HCT116 (cell line): ENCODE results near the gene HNF4A. TPM values are rescaled to one million over a fixed set of nuclear protein-coding genes. Genes with fewer than 3 reads are reported as not detected.

Experiments
- ATAC-seq: fragments of 200-7000 bp; cut with Tn5 transposase; 2 replicates; pipeline ENCODE4 v1.9.1; 2020; ENCODE audit warnings: mild to moderate bottlenecking, moderate library complexity
- BruUV-seq: library from RNA; stranded (reverse); fragments of 400-500 nt; replicated peaks from 2 replicates; lab custom pipeline; 2021; lab: Mats Ljungman, UMichigan
- CTCF ChIA-PET: fragments of 300-600 bp; sonication (Branson Sonifier 250); formaldehyde crosslinking; loops from one replicate; lab custom pipeline; 2021; ENCODE audit warnings: antibody characterized with exemption; lab: Charles Lee
- POLR2A ChIA-PET: fragments of 300-600, 350-600 bp; sonication (Branson Sonifier 250); formaldehyde crosslinking; loops from one replicate; lab custom pipeline; 2021; ENCODE audit warnings: antibody characterized with exemption; lab: Charles Lee
- RAD21 ChIA-PET, 2 experiments: fragments of 300-600 bp; sonication (Branson Sonifier 250); formaldehyde crosslinking; loops; one replicate each; lab custom pipeline; 2023; ENCODE audit warnings: low total read pairs in 2 of 2; ENCODE audit not compliant: uncharacterized antibody in 2 of 2, unreplicated experiment in 2 of 2, low non-redundant PET in 1 of 2; lab: Charles Lee
- DNase-seq: peaks from one replicate; pipeline ENCODE4 v3.0.0-alpha.2; 2010; ENCODE audit warnings: low read depth, low spot score
- H2AFZ ChIP-seq: fragments of 200-600 bp; shearing (Covaris generic), sonication (generic); 2 replicates; pipeline ENCODE4 v1.6.1; 2017; ENCODE audit warnings: low read depth, mixed run types, mixed read lengths, antibody characterized with exemption, low read length; ENCODE audit not compliant: poor library complexity, severe bottlenecking
- H3K27ac ChIP-seq: 2 replicates; pipeline ENCODE4 v1.5.1; 2012; ENCODE audit warnings: low read depth, low read length
- H3K27me3 ChIP-seq: fragments of 200-600 bp; sonication (generic); 2 replicates; pipeline ENCODE4 v1.6.1; 2016; ENCODE audit warnings: mixed run types, low read length, mixed read lengths; ENCODE audit not compliant: insufficient read depth
- H3K36me3 ChIP-seq, 2 experiments: fragments of 200-500 bp in 1 of 2; fragments of 200-600 bp in 1 of 2; sonication (Bioruptor generic) in 1 of 2; sonication (generic) in 1 of 2; 2 replicates each; pipeline versions ENCODE4 v1.5.1 to v1.6.1; 2014 to 2016; ENCODE audit warnings: low read length in 2 of 2, inconsistent platforms in 1 of 2, mixed read lengths in 1 of 2, mixed run types in 1 of 2; ENCODE audit not compliant: insufficient read depth in 2 of 2, control insufficient read depth in 1 of 2
- H3K4me1 ChIP-seq, 2 experiments: fragments of 200-600 bp in 1 of 2; sonication (generic) in 1 of 2; 2 replicates each; pipeline versions ENCODE4 v1.5.1 to v1.6.1; 2012 to 2017; ENCODE audit warnings: low read length in 2 of 2, inconsistent platforms in 1 of 2, mild to moderate bottlenecking in 1 of 2, mixed read lengths in 1 of 2, mixed run types in 1 of 2, moderate library complexity in 1 of 2; ENCODE audit not compliant: insufficient read depth in 2 of 2, control insufficient read depth in 1 of 2
- H3K4me2 ChIP-seq: fragments of 200-600 bp; sonication (generic); 2 replicates; pipeline ENCODE4 v1.6.1; 2017; ENCODE audit warnings: mixed run types, low read length, mixed read lengths
- H3K4me3 ChIP-seq, 2 experiments: fragments of 200-600 bp in 1 of 2; sonication (generic) in 1 of 2; replicated peaks in 1 of 2; 2 replicates each; pipeline ENCODE4 v1.5.1; 2011 to 2016; ENCODE audit warnings: low read length in 2 of 2, control low read depth in 1 of 2, low read depth in 1 of 2, mild to moderate bottlenecking in 1 of 2, mixed read lengths in 1 of 2, mixed run types in 1 of 2
- H3K79me2 ChIP-seq: fragments of 200-600 bp; sonication (generic); 2 replicates; pipeline ENCODE4 v1.6.1; 2017; ENCODE audit warnings: mild to moderate bottlenecking, mixed run types, low read length, moderate library complexity, mixed read lengths; ENCODE audit not compliant: insufficient read depth
- H3K9ac ChIP-seq: fragments of 200-600 bp; sonication (generic); 2 replicates; pipeline ENCODE4 v1.6.1; 2016; ENCODE audit warnings: low read length, mixed read lengths
- H3K9me2 ChIP-seq: fragments of 200-600 bp; sonication (generic), shearing (Covaris generic); 2 replicates; pipeline ENCODE4 v1.6.1; 2017; ENCODE audit warnings: mixed run types, mild to moderate bottlenecking, moderate library complexity; ENCODE audit not compliant: insufficient read depth
- H3K9me3 ChIP-seq, 2 experiments: fragments of 200-500 bp in 1 of 2; fragments of 200-600 bp in 1 of 2; sonication (Bioruptor generic) in 1 of 2; sonication (generic) in 1 of 2; 2 replicates each; pipeline ENCODE4 v1.6.1; 2014 to 2017; ENCODE audit warnings: low read length in 2 of 2, mixed read lengths in 2 of 2, inconsistent platforms in 1 of 2, low read depth in 1 of 2, mild to moderate bottlenecking in 1 of 2, mixed run types in 1 of 2, moderate library complexity in 1 of 2; ENCODE audit not compliant: control insufficient read depth in 1 of 2, insufficient read depth in 1 of 2
- H4K20me1 ChIP-seq: fragments of 200-600 bp; sonication (generic), shearing (Covaris generic); 2 replicates; pipeline ENCODE4 v1.6.1; 2017; ENCODE audit warnings: mixed run types, mild to moderate bottlenecking, moderate library complexity; ENCODE audit not compliant: insufficient read depth
- CBX3 ChIP-seq: IDR thresholded peaks from 2 replicates; pipeline ENCODE4 v1.6.1; 2012; ENCODE audit warnings: low read depth
- CEBPB ChIP-seq: IDR thresholded peaks from 2 replicates; pipeline ENCODE4 v1.6.1; 2012; ENCODE audit warnings: low read depth
- CTCF ChIP-seq, 3 experiments: fragments of 200-600 bp in 1 of 3; sonication (generic) in 1 of 3; IDR thresholded peaks in 2 of 3; conservative IDR thresholded peaks in 1 of 3; 2 replicates each; pipeline ENCODE4 v1.5.1; 2012 to 2017; ENCODE audit warnings: low read depth in 2 of 3, low read length in 2 of 3, antibody characterized with exemption in 1 of 3, borderline replicate concordance in 1 of 3, control low read depth in 1 of 3, mild to moderate bottlenecking in 1 of 3, mixed read lengths in 1 of 3, mixed run types in 1 of 3, moderate library complexity in 1 of 3; ENCODE audit not compliant: insufficient read depth in 1 of 3
- EGR1 ChIP-seq: IDR thresholded peaks from 2 replicates; pipeline ENCODE4 v1.6.1; 2012; ENCODE audit warnings: low read depth
- ELF1 ChIP-seq: IDR thresholded peaks from 2 replicates; pipeline ENCODE4 v1.6.1; 2012; ENCODE audit warnings: low read depth, borderline replicate concordance
- EZH2 ChIP-seq: fragments of 200-600 bp; sonication (generic); IDR thresholded peaks from 2 replicates; pipeline ENCODE4 v1.6.1; 2017; ENCODE audit warnings: antibody characterized with exemption, mixed run types
- EZH2phosphoT487 ChIP-seq: fragments of 200-600 bp; IDR thresholded peaks from 2 replicates; pipeline ENCODE4 v1.6.1; 2018; ENCODE audit warnings: antibody characterized with exemption, borderline replicate concordance
- FOSL1 ChIP-seq: IDR thresholded peaks from 2 replicates; pipeline ENCODE4 v1.6.1; 2012; ENCODE audit warnings: low read depth
- JUND ChIP-seq: IDR thresholded peaks from 2 replicates; pipeline ENCODE4 v1.6.1; 2012
- POLR2A ChIP-seq: IDR thresholded peaks from 2 replicates; pipeline ENCODE4 v1.7.0; 2011; ENCODE audit warnings: borderline replicate concordance; ENCODE audit not compliant: insufficient read depth, insufficient read length; ENCODE audit errors: extremely low read depth
- RAD21 ChIP-seq: IDR thresholded peaks from 2 replicates; pipeline ENCODE4 v1.6.1; 2012; ENCODE audit warnings: low read depth, mild to moderate bottlenecking
- SIN3A ChIP-seq: IDR thresholded peaks from 2 replicates; pipeline ENCODE4 v1.6.1; 2012; ENCODE audit warnings: low read depth
- SP1 ChIP-seq: IDR thresholded peaks from 2 replicates; pipeline ENCODE4 v1.6.1; 2012; ENCODE audit warnings: low read depth
- SRF ChIP-seq: IDR thresholded peaks from 2 replicates; pipeline ENCODE4 v1.6.1; 2012; ENCODE audit warnings: low read depth
- ZNF274 ChIP-seq: fragments of 200-500 bp; sonication (Bioruptor generic); IDR thresholded peaks from 2 replicates; pipeline ENCODE4 v1.6.1; 2014; ENCODE audit warnings: mild to moderate bottlenecking, low read depth, low read length, inconsistent platforms
- intact Hi-C: fragments of 100-400 bp; cut with micrococcal nuclease; formaldehyde crosslinking; loops from 2 replicates; pipeline ENCODE4 v1.10.0; 2022
- total RNA-seq: library from RNA; stranded (reverse); gene quantifications from one replicate; pipeline ENCODE4 v1.2.1, GENCODE V29; 2021; ENCODE audit not compliant: unreplicated experiment
- TF ChIP-seq, protein P1 (sequence below): IDR thresholded peaks from 2 replicates; pipeline ENCODE4 v1.6.1; 2011; ENCODE audit warnings: mild to moderate bottlenecking, low read length, moderate library complexity; ENCODE audit not compliant: insufficient replicate concordance; ENCODE audit errors: extremely low read depth

The HNF4A gene
- total RNA-seq, 1 experiment from 2014 or later, result 7.4 TPM

DNA sequence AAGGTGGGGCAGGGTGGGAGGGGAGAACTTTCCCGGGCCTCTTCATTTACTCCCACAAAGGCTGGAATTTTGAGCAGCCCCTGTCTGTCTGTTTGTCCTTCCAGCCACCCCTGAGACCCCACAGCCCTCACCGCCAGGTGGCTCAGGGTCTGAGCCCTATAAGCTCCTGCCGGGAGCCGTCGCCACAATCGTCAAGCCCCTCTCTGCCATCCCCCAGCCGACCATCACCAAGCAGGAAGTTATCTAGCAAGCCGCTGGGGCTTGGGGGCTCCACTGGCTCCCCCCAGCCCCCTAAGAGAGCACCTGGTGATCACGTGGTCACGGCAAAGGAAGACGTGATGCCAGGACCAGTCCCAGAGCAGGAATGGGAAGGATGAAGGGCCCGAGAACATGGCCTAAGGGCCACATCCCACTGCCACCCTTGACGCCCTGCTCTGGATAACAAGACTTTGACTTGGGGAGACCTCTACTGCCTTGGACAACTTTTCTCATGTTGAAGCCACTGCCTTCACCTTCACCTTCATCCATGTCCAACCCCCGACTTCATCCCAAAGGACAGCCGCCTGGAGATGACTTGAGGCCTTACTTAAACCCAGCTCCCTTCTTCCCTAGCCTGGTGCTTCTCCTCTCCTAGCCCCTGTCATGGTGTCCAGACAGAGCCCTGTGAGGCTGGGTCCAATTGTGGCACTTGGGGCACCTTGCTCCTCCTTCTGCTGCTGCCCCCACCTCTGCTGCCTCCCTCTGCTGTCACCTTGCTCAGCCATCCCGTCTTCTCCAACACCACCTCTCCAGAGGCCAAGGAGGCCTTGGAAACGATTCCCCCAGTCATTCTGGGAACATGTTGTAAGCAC is 74.1 kb downstream of the HNF4A start:
- BruUV-seq, result no TSS peak
- no peak for TF ChIP-seq CEBPB
- Histone ChIP-seq H3K9ac (no peak overlapping the region), H3K4me3 (no peak overlapping the region), H3K9me3 (no peaks in the 10 kb centered on the region), H3K9me2 (no peaks in the 10 kb centered on the region), H3K79me2 (no peaks in the 10 kb centered on the region), H4K20me1 (no peaks in the 10 kb centered on the region), H3K27me3 (no peaks in the 10 kb centered on the region), H3K27ac (no peak overlapping the region), H3K4me1 (no peaks in the 10 kb centered on the region), H2AFZ (no peak overlapping the region), H3K4me2 (no peak overlapping the region), H3K36me3 (no peaks in the 10 kb centered on the region)
- intact Hi-C loops, result no loop called here
- CTCF ChIA-PET, result no interaction called here
- ATAC-seq (no peak), DNase-seq (no peak)
- POLR2A ChIA-PET, result no interaction called here
- RAD21 ChIA-PET, result no interaction called here

DNA sequence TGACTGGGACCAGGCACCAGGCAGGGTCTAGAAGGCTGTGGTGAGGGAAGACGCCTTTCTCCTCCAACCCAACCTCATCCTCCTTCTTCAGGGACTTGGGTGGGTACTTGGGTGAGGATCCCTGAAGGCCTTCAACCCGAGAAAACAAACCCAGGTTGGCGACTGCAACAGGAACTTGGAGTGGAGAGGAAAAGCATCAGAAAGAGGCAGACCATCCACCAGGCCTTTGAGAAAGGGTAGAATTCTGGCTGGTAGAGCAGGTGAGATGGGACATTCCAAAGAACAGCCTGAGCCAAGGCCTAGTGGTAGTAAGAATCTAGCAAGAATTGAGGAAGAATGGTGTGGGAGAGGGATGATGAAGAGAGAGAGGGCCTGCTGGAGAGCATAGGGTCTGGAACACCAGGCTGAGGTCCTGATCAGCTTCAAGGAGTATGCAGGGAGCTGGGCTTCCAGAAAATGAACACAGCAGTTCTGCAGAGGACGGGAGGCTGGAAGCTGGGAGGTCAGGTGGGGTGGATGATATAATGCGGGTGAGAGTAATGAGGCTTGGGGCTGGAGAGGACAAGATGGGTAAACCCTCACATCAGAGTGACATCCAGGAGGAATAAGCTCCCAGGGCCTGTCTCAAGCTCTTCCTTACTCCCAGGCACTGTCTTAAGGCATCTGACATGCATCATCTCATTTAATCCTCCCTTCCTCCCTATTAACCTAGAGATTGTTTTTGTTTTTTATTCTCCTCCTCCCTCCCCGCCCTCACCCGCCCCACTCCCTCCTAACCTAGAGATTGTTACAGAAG is 75.0 kb downstream of the HNF4A start:
- BruUV-seq, result no TSS peak
- no peak for TF ChIP-seq JUND
- TF ChIP-seq EZH2, result no peak
- no peak for TF ChIP-seq CTCF (IDR thresholded peaks at IDR 0.05 in 2 of 3, conservative IDR thresholded peaks at IDR 0.05 in 1 of 3; ENCODE audit: borderline replicate concordance in 1 of 3, insufficient read depth in 1 of 3, low read depth in 2 of 3, low read length in 2 of 3)
- TF ChIP-seq CBX3, result no peak
- TF ChIP-seq, protein P1, sequence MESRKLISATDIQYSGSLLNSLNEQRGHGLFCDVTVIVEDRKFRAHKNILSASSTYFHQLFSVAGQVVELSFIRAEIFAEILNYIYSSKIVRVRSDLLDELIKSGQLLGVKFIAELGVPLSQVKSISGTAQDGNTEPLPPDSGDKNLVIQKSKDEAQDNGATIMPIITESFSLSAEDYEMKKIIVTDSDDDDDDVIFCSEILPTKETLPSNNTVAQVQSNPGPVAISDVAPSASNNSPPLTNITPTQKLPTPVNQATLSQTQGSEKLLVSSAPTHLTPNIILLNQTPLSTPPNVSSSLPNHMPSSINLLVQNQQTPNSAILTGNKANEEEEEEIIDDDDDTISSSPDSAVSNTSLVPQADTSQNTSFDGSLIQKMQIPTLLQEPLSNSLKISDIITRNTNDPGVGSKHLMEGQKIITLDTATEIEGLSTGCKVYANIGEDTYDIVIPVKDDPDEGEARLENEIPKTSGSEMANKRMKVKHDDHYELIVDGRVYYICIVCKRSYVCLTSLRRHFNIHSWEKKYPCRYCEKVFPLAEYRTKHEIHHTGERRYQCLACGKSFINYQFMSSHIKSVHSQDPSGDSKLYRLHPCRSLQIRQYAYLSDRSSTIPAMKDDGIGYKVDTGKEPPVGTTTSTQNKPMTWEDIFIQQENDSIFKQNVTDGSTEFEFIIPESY, result no peak
- TF ChIP-seq CEBPB, result no peak
- TF ChIP-seq POLR2A, result no peak
- no peak for TF ChIP-seq FOSL1
- TF ChIP-seq EGR1, result no peak
- no peak for TF ChIP-seq SRF
- no peak for TF ChIP-seq SIN3A
- TF ChIP-seq SP1, result no peak
- no peak for TF ChIP-seq RAD21
- no peak for TF ChIP-seq EZH2phosphoT487
- no peak for TF ChIP-seq ZNF274
- TF ChIP-seq ELF1, result no peak

More for the DNA sequence above, 75.0 kb downstream of the HNF4A start:
- H3K27me3 ChIP-seq, result no peaks in the 10 kb centered on the region
- H2AFZ ChIP-seq, result no peak overlapping the region
- no peak overlapping the region for H3K4me2 ChIP-seq
- no peak overlapping the region for H3K4me3 ChIP-seq
- POLR2A ChIA-PET, result no interaction called here
- CTCF ChIA-PET, result no interaction called here
- no peaks in the 10 kb centered on the region for H3K36me3 ChIP-seq
- no peaks in the 10 kb centered on the region for H3K79me2 ChIP-seq
- no peak overlapping the region for H3K27ac ChIP-seq
- no peaks in the 10 kb centered on the region for H3K9me2 ChIP-seq
- intact Hi-C loops, result no loop called here
- H4K20me1 ChIP-seq, result no peaks in the 10 kb centered on the region
- no peaks in the 10 kb centered on the region for H3K9me3 ChIP-seq
- no peaks in the 10 kb centered on the region for H3K4me1 ChIP-seq
- H3K9ac ChIP-seq, result no peak overlapping the region
- RAD21 ChIA-PET, result no interaction called here
- DNase-seq (no peak), ATAC-seq (no peak)
